HCT116 (cell line): ENCODE results near the gene SCN10A. TPM values are rescaled to one million over a fixed set of nuclear protein-coding genes. Genes with fewer than 3 reads are reported as not detected.

Experiments used
- ATAC-seq: fragments of 200-7000 bp; cut with Tn5 transposase; 2 replicates; pipeline ENCODE4 v1.9.1; 2020; ENCODE audit warnings: mild to moderate bottlenecking, moderate library complexity
- Bru-seq: library from RNA; stranded (reverse); fragments of 400-500 nt; gene quantifications from one replicate; lab custom pipeline; 2021; lab: Mats Ljungman, UMichigan
- BruChase-seq, 2 experiments: library from RNA; stranded (reverse); fragments of 400-500 nt; gene quantifications; one replicate each; lab custom pipeline; 2021; lab: Mats Ljungman, UMichigan
- BruUV-seq: library from RNA; stranded (reverse); fragments of 400-500 nt; replicated peaks from 2 replicates; lab custom pipeline; 2021; lab: Mats Ljungman, UMichigan
- CTCF ChIA-PET: fragments of 300-600 bp; sonication (Branson Sonifier 250); formaldehyde crosslinking; loops from one replicate; lab custom pipeline; 2021; ENCODE audit warnings: antibody characterized with exemption; lab: Charles Lee
- POLR2A ChIA-PET: fragments of 300-600, 350-600 bp; sonication (Branson Sonifier 250); formaldehyde crosslinking; loops from one replicate; lab custom pipeline; 2021; ENCODE audit warnings: antibody characterized with exemption; lab: Charles Lee
- RAD21 ChIA-PET, 2 experiments: fragments of 300-600 bp; sonication (Branson Sonifier 250); formaldehyde crosslinking; loops; one replicate each; lab custom pipeline; 2023; ENCODE audit warnings: low total read pairs in 2 of 2; ENCODE audit not compliant: uncharacterized antibody in 2 of 2, unreplicated experiment in 2 of 2, low non-redundant PET in 1 of 2; lab: Charles Lee
- DNase-seq: peaks from one replicate; pipeline ENCODE4 v3.0.0-alpha.2; 2010; ENCODE audit warnings: low read depth, low spot score
- H2AFZ ChIP-seq: fragments of 200-600 bp; shearing (Covaris generic), sonication (generic); 2 replicates; pipeline ENCODE4 v1.6.1; 2017; ENCODE audit warnings: low read depth, mixed run types, mixed read lengths, antibody characterized with exemption, low read length; ENCODE audit not compliant: poor library complexity, severe bottlenecking
- H3K27ac ChIP-seq: 2 replicates; pipeline ENCODE4 v1.5.1; 2012; ENCODE audit warnings: low read depth, low read length
- H3K27me3 ChIP-seq: fragments of 200-600 bp; sonication (generic); 2 replicates; pipeline ENCODE4 v1.6.1; 2016; ENCODE audit warnings: mixed run types, low read length, mixed read lengths; ENCODE audit not compliant: insufficient read depth
- H3K36me3 ChIP-seq, 2 experiments: fragments of 200-500 bp in 1 of 2; fragments of 200-600 bp in 1 of 2; sonication (Bioruptor generic) in 1 of 2; sonication (generic) in 1 of 2; 2 replicates each; pipeline versions ENCODE4 v1.5.1 to v1.6.1; 2014 to 2016; ENCODE audit warnings: low read length in 2 of 2, inconsistent platforms in 1 of 2, mixed read lengths in 1 of 2, mixed run types in 1 of 2; ENCODE audit not compliant: insufficient read depth in 2 of 2, control insufficient read depth in 1 of 2
- H3K4me1 ChIP-seq, 2 experiments: fragments of 200-600 bp in 1 of 2; sonication (generic) in 1 of 2; 2 replicates each; pipeline versions ENCODE4 v1.5.1 to v1.6.1; 2012 to 2017; ENCODE audit warnings: low read length in 2 of 2, inconsistent platforms in 1 of 2, mild to moderate bottlenecking in 1 of 2, mixed read lengths in 1 of 2, mixed run types in 1 of 2, moderate library complexity in 1 of 2; ENCODE audit not compliant: insufficient read depth in 2 of 2, control insufficient read depth in 1 of 2
- H3K4me2 ChIP-seq: fragments of 200-600 bp; sonication (generic); 2 replicates; pipeline ENCODE4 v1.6.1; 2017; ENCODE audit warnings: mixed run types, low read length, mixed read lengths
- H3K4me3 ChIP-seq, 2 experiments: fragments of 200-600 bp in 1 of 2; sonication (generic) in 1 of 2; replicated peaks in 1 of 2; 2 replicates each; pipeline ENCODE4 v1.5.1; 2011 to 2016; ENCODE audit warnings: low read length in 2 of 2, control low read depth in 1 of 2, low read depth in 1 of 2, mild to moderate bottlenecking in 1 of 2, mixed read lengths in 1 of 2, mixed run types in 1 of 2
- H3K79me2 ChIP-seq: fragments of 200-600 bp; sonication (generic); 2 replicates; pipeline ENCODE4 v1.6.1; 2017; ENCODE audit warnings: mild to moderate bottlenecking, mixed run types, low read length, moderate library complexity, mixed read lengths; ENCODE audit not compliant: insufficient read depth
- H3K9ac ChIP-seq: fragments of 200-600 bp; sonication (generic); 2 replicates; pipeline ENCODE4 v1.6.1; 2016; ENCODE audit warnings: low read length, mixed read lengths
- H3K9me2 ChIP-seq: fragments of 200-600 bp; sonication (generic), shearing (Covaris generic); 2 replicates; pipeline ENCODE4 v1.6.1; 2017; ENCODE audit warnings: mixed run types, mild to moderate bottlenecking, moderate library complexity; ENCODE audit not compliant: insufficient read depth
- H3K9me3 ChIP-seq, 2 experiments: fragments of 200-500 bp in 1 of 2; fragments of 200-600 bp in 1 of 2; sonication (Bioruptor generic) in 1 of 2; sonication (generic) in 1 of 2; 2 replicates each; pipeline ENCODE4 v1.6.1; 2014 to 2017; ENCODE audit warnings: low read length in 2 of 2, mixed read lengths in 2 of 2, inconsistent platforms in 1 of 2, low read depth in 1 of 2, mild to moderate bottlenecking in 1 of 2, mixed run types in 1 of 2, moderate library complexity in 1 of 2; ENCODE audit not compliant: control insufficient read depth in 1 of 2, insufficient read depth in 1 of 2
- H4K20me1 ChIP-seq: fragments of 200-600 bp; sonication (generic), shearing (Covaris generic); 2 replicates; pipeline ENCODE4 v1.6.1; 2017; ENCODE audit warnings: mixed run types, mild to moderate bottlenecking, moderate library complexity; ENCODE audit not compliant: insufficient read depth
- CBX3 ChIP-seq: IDR thresholded peaks from 2 replicates; pipeline ENCODE4 v1.6.1; 2012; ENCODE audit warnings: low read depth
- ELF1 ChIP-seq: IDR thresholded peaks from 2 replicates; pipeline ENCODE4 v1.6.1; 2012; ENCODE audit warnings: low read depth, borderline replicate concordance
- EZH2phosphoT487 ChIP-seq: fragments of 200-600 bp; IDR thresholded peaks from 2 replicates; pipeline ENCODE4 v1.6.1; 2018; ENCODE audit warnings: antibody characterized with exemption, borderline replicate concordance
- FOSL1 ChIP-seq: IDR thresholded peaks from 2 replicates; pipeline ENCODE4 v1.6.1; 2012; ENCODE audit warnings: low read depth
- JUND ChIP-seq: IDR thresholded peaks from 2 replicates; pipeline ENCODE4 v1.6.1; 2012
- RAD21 ChIP-seq: IDR thresholded peaks from 2 replicates; pipeline ENCODE4 v1.6.1; 2012; ENCODE audit warnings: low read depth, mild to moderate bottlenecking
- REST ChIP-seq: IDR thresholded peaks from 2 replicates; pipeline ENCODE4 v1.6.1; 2012; ENCODE audit warnings: low read depth
- SP1 ChIP-seq: IDR thresholded peaks from 2 replicates; pipeline ENCODE4 v1.6.1; 2012; ENCODE audit warnings: low read depth
- SRF ChIP-seq: IDR thresholded peaks from 2 replicates; pipeline ENCODE4 v1.6.1; 2012; ENCODE audit warnings: low read depth
- TCF7L2 ChIP-seq: IDR thresholded peaks from 2 replicates; pipeline ENCODE4 v1.7.0; 2011; ENCODE audit warnings: borderline replicate concordance, inconsistent platforms; ENCODE audit not compliant: insufficient read depth, insufficient read length; ENCODE audit errors: extremely low read depth
- ZBTB33 ChIP-seq: IDR thresholded peaks from 2 replicates; pipeline ENCODE4 v1.6.1; 2011; ENCODE audit warnings: mild to moderate bottlenecking, low read length, moderate library complexity; ENCODE audit not compliant: insufficient replicate concordance; ENCODE audit errors: extremely low read depth
- ZNF274 ChIP-seq: fragments of 200-500 bp; sonication (Bioruptor generic); IDR thresholded peaks from 2 replicates; pipeline ENCODE4 v1.6.1; 2014; ENCODE audit warnings: mild to moderate bottlenecking, low read depth, low read length, inconsistent platforms
- intact Hi-C: fragments of 100-400 bp; cut with micrococcal nuclease; formaldehyde crosslinking; loops from 2 replicates; pipeline ENCODE4 v1.10.0; 2022
- long read RNA-seq: library from polyadenylated mRNA; unstranded; transcript quantifications from one replicate; pipeline ENCODE4 v2.0.0, GENCODE V29; 2021; ENCODE audit not compliant: unreplicated experiment
- polyA plus RNA-seq: library from polyadenylated mRNA; unstranded; fragments of >200 nt; gene quantifications from 2 replicates; pipeline ENCODE4 v1.2.1, GENCODE V29; 2012; ENCODE audit warnings: missing spikeins
- total RNA-seq: library from RNA; stranded (reverse); gene quantifications from one replicate; pipeline ENCODE4 v1.2.1, GENCODE V29; 2021; ENCODE audit not compliant: unreplicated experiment

SCN10A gene
- total RNA-seq (not detected), Bru-seq, nascent RNA (not detected), BruChase-seq, experiment 1, labeled RNA remaining after a 6-hour chase (not detected), BruChase-seq, experiment 2, labeled RNA remaining after a 2-hour chase (not detected)
- polyA plus RNA-seq: not detected in 2 replicates
- long read RNA-seq: 0 reads

GRCh38 chr3:38816026-38816425 is at the start of gene SCN10A:
TSS of gene SCN10A (minus strand) at chr3:38816217. CDS start at chr3:38794010, 22,207 bp downstream.
- Histone ChIP-seq H3K79me2 (no peaks in the 10 kb centered on the region), H3K27me3 (peaks cover 72% of the 10 kb centered on the region), H2AFZ (no peak within 1 kb of the TSS), H3K4me3 (no peak within 1 kb of the TSS), H3K4me2 (no peak within 1 kb of the TSS), H4K20me1 (no peaks in the 10 kb centered on the region), H3K9me2 (no peaks in the 10 kb centered on the region), H3K27ac (no peak within 1 kb of the TSS), H3K9me3 (no peaks in the 10 kb centered on the region), H3K36me3 (no peaks in the 10 kb centered on the region), H3K4me1 (no peaks in the 10 kb centered on the region), H3K9ac (no peak within 1 kb of the TSS)
- ChIA-PET RAD21 (no interaction called here), POLR2A (no interaction called here), CTCF (no interaction called here)
- intact Hi-C loops: no loop called here
- BruUV-seq: no TSS peak
- TF ChIP-seq SRF (no peak), RAD21 (no peak), FOSL1 (no peak), ZNF274 (no peak), CBX3 (no peak), JUND (no peak), TCF7L2 (no peak), SP1 (no peak)
- no peak for DNase-seq
- ATAC-seq: no peak

- no peak for DNase-seq
- CTCF ChIA-PET: no interaction called here
- no peaks in the 10 kb centered on the region for H3K36me3 ChIP-seq
Observed at GRCh38 chr3:38853011-38853410, 37.0 kb upstream of the SCN10A start.

More at GRCh38 chr3:38853011-38853410, 37.0 kb upstream of the SCN10A start:
- H3K4me3 ChIP-seq: no peak overlapping the region
- no peak overlapping the region for H3K27ac ChIP-seq
- peaks cover 15% of the 10 kb centered on the region; the same call in 1 of the 2 replicates for H3K27me3 ChIP-seq
- intact Hi-C loops: no loop called here
- H3K9ac ChIP-seq: no peak overlapping the region
- H3K4me1 ChIP-seq: no peaks in the 10 kb centered on the region
- H3K79me2 ChIP-seq: no peaks in the 10 kb centered on the region
- H3K9me3 ChIP-seq: no peaks in the 10 kb centered on the region
- H3K9me2 ChIP-seq: no peaks in the 10 kb centered on the region
- RAD21 ChIA-PET: no interaction called here
- no peak for TF ChIP-seq RAD21
- no peak for TF ChIP-seq EZH2phosphoT487
- no peak for TF ChIP-seq ELF1
- TF ChIP-seq SRF: no peak
- TF ChIP-seq REST: no peak
- TF ChIP-seq SP1: no peak
- TF ChIP-seq ZBTB33: no peak
- no peak overlapping the region for H3K4me2 ChIP-seq
- POLR2A ChIA-PET: no interaction called here
- no peak overlapping the region for H2AFZ ChIP-seq
- ATAC-seq: no peak
- no TSS peak for BruUV-seq
- H4K20me1 ChIP-seq: no peaks in the 10 kb centered on the region
